Cardiac muscle cell (in vitro differentiated cells and primary cell): Measurements from ENCODE around the gene NRG3. TPM values are rescaled to one million over a fixed set of nuclear protein-coding genes. Genes with fewer than 3 reads are reported as not detected.

ENCODE experiments used
- DNase-seq, 2 donors: peaks; one replicate each; pipeline versions ENCODE4 v3.0.0 to v3.0.0-alpha.2; 2010 to 2017; ENCODE audit warnings: low read depth in 1 of 2, low spot score in 1 of 2
- H3K27ac ChIP-seq: fragments of 200-600 bp; sonication (generic); 2 replicates; pipeline ENCODE4 v1.5.1; 2016
- H3K27me3 ChIP-seq: fragments of 200-600 bp; sonication (generic); 2 replicates; pipeline ENCODE4 v1.6.0; 2016; ENCODE audit warnings: control low read depth
- H3K36me3 ChIP-seq: fragments of 200-600 bp; sonication (generic); 2 replicates; pipeline ENCODE4 v1.5.1; 2016; ENCODE audit warnings: control low read depth
- H3K4me1 ChIP-seq: fragments of 200-600 bp; sonication (generic); 2 replicates; pipeline ENCODE4 v1.8.1; 2017; ENCODE audit warnings: low read depth, mild to moderate bottlenecking, mixed run types
- H3K4me3 ChIP-seq: fragments of 200-600 bp; sonication (generic); 2 replicates; pipeline ENCODE4 v1.5.1; 2016; ENCODE audit warnings: mild to moderate bottlenecking
- H3K9me3 ChIP-seq: fragments of 200-600 bp; sonication (generic); 2 replicates; pipeline ENCODE4 v1.5.1; 2017; ENCODE audit warnings: low read depth, mild to moderate bottlenecking, control low read depth
- CTCF ChIP-seq: IDR thresholded peaks from 2 replicates; pipeline ENCODE4 v1.5.1; 2012; ENCODE audit warnings: low read depth, mild to moderate bottlenecking, low read length
- polyA plus RNA-seq: library from polyadenylated mRNA; unstranded; fragments of >200 nt; fragmentation: Nextera tagmentation; extraction: Ambion mirVana; gene quantifications from 2 replicates; pipeline ENCODE4 v1.2.1, GENCODE V29; 2016
- total RNA-seq: library from RNA; depleted of rRNA; stranded (reverse); fragments of >200 nt; gene quantifications from 2 replicates; pipeline ENCODE4 v1.2.3, GENCODE V29; 2016

NRG3 gene
- total and polyA plus RNA-seq, 2 experiments from 2014 or later = 0.48 to 0.55 TPM

- DNase-seq = peak in 1 of 2 donors; percentile 2
- H3K27ac ChIP-seq = no peak overlapping the region
- no peaks in the 10 kb centered on the region for H3K4me1 ChIP-seq
- H3K9me3 ChIP-seq = no peaks in the 10 kb centered on the region
- no peaks in the 10 kb centered on the region for H3K27me3 ChIP-seq
- H3K36me3 ChIP-seq = no peaks in the 10 kb centered on the region
- TF ChIP-seq CTCF = no peak
- H3K4me3 ChIP-seq = no peak overlapping the region
Measured at GRCh38 chr10:81957976-81958375, 83.0 kb downstream of the NRG3 start.

- Histone ChIP-seq H3K27ac (no peak overlapping the region), H3K4me1 (no peaks in the 10 kb centered on the region), H3K36me3 (no peaks in the 10 kb centered on the region), H3K4me3 (no peak overlapping the region), H3K27me3 (no peaks in the 10 kb centered on the region), H3K9me3 (no peaks in the 10 kb centered on the region)
- no peak for DNase-seq
- no peak for TF ChIP-seq CTCF
Measured at GRCh38 chr10:81959016-81959415, 84.0 kb downstream of the NRG3 start.

- TF ChIP-seq CTCF = no peak
- no peak overlapping the region for H3K27ac ChIP-seq
- no peaks in the 10 kb centered on the region for H3K27me3 ChIP-seq
- no peaks in the 10 kb centered on the region for H3K9me3 ChIP-seq
- no peak overlapping the region for H3K4me3 ChIP-seq
- H3K36me3 ChIP-seq = no peaks in the 10 kb centered on the region
- DNase-seq = no peak
- no peaks in the 10 kb centered on the region for H3K4me1 ChIP-seq
Measured at GRCh38 chr10:81961451-81962184, 86.6 kb downstream of the NRG3 start.

GRCh38 chr10:81963606-81964005, 88.6 kb downstream of the NRG3 start:
- H3K9me3 ChIP-seq = no peaks in the 10 kb centered on the region
- H3K27me3 ChIP-seq = no peaks in the 10 kb centered on the region
- H3K4me1 ChIP-seq = no peaks in the 10 kb centered on the region
- no peak for DNase-seq
- no peak overlapping the region for H3K27ac ChIP-seq
- TF ChIP-seq CTCF = no peak
- H3K4me3 ChIP-seq = no peak overlapping the region
- no peaks in the 10 kb centered on the region for H3K36me3 ChIP-seq

GRCh38 chr10:81967716-81968115, 92.7 kb downstream of the NRG3 start:
- no peak for DNase-seq
- no peak for TF ChIP-seq CTCF
- no peaks in the 10 kb centered on the region for H3K27me3 ChIP-seq
- no peak overlapping the region for H3K4me3 ChIP-seq
- H3K36me3 ChIP-seq = no peaks in the 10 kb centered on the region
- H3K27ac ChIP-seq = no peak overlapping the region
- H3K9me3 ChIP-seq = no peaks in the 10 kb centered on the region
- H3K4me1 ChIP-seq = no peaks in the 10 kb centered on the region
